Right cardiac atrium (tissue), 5 donors: ENCODE measurements around the gene GH1. TPM values are rescaled to one million over a fixed set of nuclear protein-coding genes. Genes with fewer than 3 reads are reported as not detected.
A peak's percentile ranks its signal among the peaks of the same experiment; 100 is the strongest.

ENCODE experiments used
- ATAC-seq, 2 donors: fragments of 200-7000 bp; cut with Tn5 transposase; one replicate each; pipeline versions ENCODE4 v1.8.0 to v1.9.1; 2020; ENCODE audit warnings: moderate library complexity in 2 of 2, mild to moderate bottlenecking in 1 of 2
- DNase-seq, 3 donors: peaks; one replicate each; pipeline ENCODE4 v3.0.0-alpha.2; 2020
- H3K27ac ChIP-seq: one replicate; pipeline ENCODE4 v1.5.1; 2013; ENCODE audit warnings: mild to moderate bottlenecking, low read length, control low read depth, moderate library complexity
- H3K27me3 ChIP-seq: one replicate; pipeline ENCODE4 v1.6.1; 2013; ENCODE audit not compliant: control insufficient read depth, insufficient read depth
- H3K4me1 ChIP-seq: one replicate; pipeline ENCODE4 v1.6.1; 2013; ENCODE audit warnings: low read length; ENCODE audit not compliant: control insufficient read depth, insufficient read depth
- H3K4me3 ChIP-seq: one replicate; pipeline ENCODE4 v1.5.1; 2013; ENCODE audit warnings: low read length, control low read depth
- H3K9me3 ChIP-seq: one replicate; pipeline ENCODE4 v1.6.1; 2013; ENCODE audit warnings: low read length; ENCODE audit not compliant: control insufficient read depth
- WGBS: extraction: QIAGEN DNeasy Blood & Tissue Kit; methylation state at CpG from one replicate; pipeline ENCODE4 v1.1.7; 2013; 5-methylcytosine and 5-hydroxymethylcytosine counted together
- intact Hi-C, 4 donors: fragments of 100-400 bp; cut with DNase I; formaldehyde crosslinking; loops; one replicate each; pipeline versions ENCODE4 v1.11.0 to v1.14.0; 2022 to 2023
- polyA plus RNA-seq: library from polyadenylated mRNA; stranded (reverse); fragments of 200-250 nt; gene quantifications from one replicate; pipeline ENCODE4 v1.2.3, GENCODE V29; 2013
- total RNA-seq, 4 donors: library from RNA; stranded (reverse); fragmentation: NEBNext Ultra II Directional; extraction: Animal tissue kit (Norgen Biotek cat#: 25700); gene quantifications; one replicate each; pipeline ENCODE4 v1.2.1, GENCODE V29; 2021
- donor health status: healthy with polysubstance abuse.
- donor health status: DM: no; HTN: yes; CAD: no.
- donor health status: DM: no; HTN: no; CAD: no.
- donor health status: DM: no; HTN: yes; CAD: no; lungs with severe emphysema.
- donor health status: DM: yes; HTN: yes; CAD: no.

Gene GH1
- total and polyA plus RNA-seq, 5 donors = not detected

GRCh38 chr17:63932721-63933120, 14.1 kb upstream of the GH1 start:
- H3K27ac ChIP-seq = no peak overlapping the region
- ATAC-seq = no peak
- intact Hi-C loops = no loop called here

GRCh38 chr17:63931981-63932561, 13.4 kb upstream of the GH1 start, which contains the start of gene CD79B:
Gene CD79B, minus strand, starts transcription at chr17:63932331. Its CDS starts 70 bp downstream, at chr17:63932261.
- Histone ChIP-seq H3K4me3 (no peak within 1 kb of the TSS), H3K27ac (no peak within 1 kb of the TSS), H3K9me3 (no peaks in the 10 kb centered on the region), H3K4me1 (no peaks in the 10 kb centered on the region), H3K27me3 (no peaks in the 10 kb centered on the region)
- 56% methylated on average over 19 of the region's 19 CpGs for WGBS
- DNase-seq (peak in 2 of 3 donors; percentile 15 to 61), ATAC-seq (no peak)
- intact Hi-C loops = no loop called here

More at GRCh38 chr17:63932721-63933120, 14.1 kb upstream of the GH1 start:
- peak in 1 of 3 donors; percentile 14 for DNase-seq
- Histone ChIP-seq H3K9me3 (no peaks in the 10 kb centered on the region), H3K27me3 (no peaks in the 10 kb centered on the region), H3K4me1 (no peaks in the 10 kb centered on the region), H3K4me3 (no peak overlapping the region)
- 90% methylated on average over 4 of the region's 4 CpGs for WGBS

- WGBS = 51% methylated on average over 16 of the region's 16 CpGs
- DNase-seq (peak; percentile 83 to 93 (median 92)), ATAC-seq (peak; percentile 81 to 91)
- no peak overlapping the region for H3K27ac ChIP-seq
- no peaks in the 10 kb centered on the region for H3K27me3 ChIP-seq
- no peak overlapping the region for H3K4me3 ChIP-seq
- intact Hi-C loops = no loop called here
- H3K4me1 ChIP-seq = no peaks in the 10 kb centered on the region
- no peaks in the 10 kb centered on the region for H3K9me3 ChIP-seq
Measured at GRCh38 chr17:63930951-63931575, 12.4 kb upstream of the GH1 start.

- H3K4me1 ChIP-seq = no peaks in the 10 kb centered on the region
- H3K4me3 ChIP-seq = no peak overlapping the region
- peak; percentile 57 to 78 (median 65) for DNase-seq
- ATAC-seq = peak; percentile 56 to 82
- intact Hi-C loops = loop anchor here in 1 of 4 donors (10.0 kb wide), 1 partner anchor 95 kb away; the partner anchor contains the start of gene ICAM2
- no peaks in the 10 kb centered on the region for H3K9me3 ChIP-seq
- H3K27ac ChIP-seq = no peak overlapping the region
- no peaks in the 10 kb centered on the region for H3K27me3 ChIP-seq
- WGBS = 85% methylated on average over 24 of the region's 24 CpGs
Measured at GRCh38 chr17:63929860-63930766, 11.5 kb upstream of the GH1 start.

GRCh38 chr17:63928966-63929695, 10.5 kb upstream of the GH1 start:
- DNase-seq (peak in 1 of 3 donors; percentile 33), ATAC-seq (no peak)
- H3K27me3 ChIP-seq = no peaks in the 10 kb centered on the region
- H3K4me1 ChIP-seq = no peaks in the 10 kb centered on the region
- intact Hi-C loops = loop anchor here in 1 of 4 donors (10.0 kb wide), 1 partner anchor 96 kb away; the partner anchor contains the start of gene ICAM2
- WGBS = 91% methylated on average over 10 of the region's 10 CpGs
- H3K4me3 ChIP-seq = no peak overlapping the region
- H3K27ac ChIP-seq = no peak overlapping the region
- H3K9me3 ChIP-seq = no peaks in the 10 kb centered on the region

- no peak overlapping the region for H3K27ac ChIP-seq
- intact Hi-C loops = loop anchor here in 1 of 4 donors (10.0 kb wide), 1 partner anchor 97 kb away; the partner anchor contains the start of gene ICAM2
- no peaks in the 10 kb centered on the region for H3K4me1 ChIP-seq
- 84% methylated on average over 10 of the region's 10 CpGs for WGBS
- H3K27me3 ChIP-seq = no peaks in the 10 kb centered on the region
- H3K9me3 ChIP-seq = no peaks in the 10 kb centered on the region
- no peak for ATAC-seq
- peak in 1 of 3 donors; percentile 10 for DNase-seq
- no peak overlapping the region for H3K4me3 ChIP-seq
Measured at GRCh38 chr17:63928172-63928666, 9.6 kb upstream of the GH1 start.

- no peaks in the 10 kb centered on the region for H3K27me3 ChIP-seq
- no peak overlapping the region for H3K4me3 ChIP-seq
- ATAC-seq (no peak), DNase-seq (peak in 1 of 3 donors; percentile 23)
- H3K27ac ChIP-seq = no peak overlapping the region
- intact Hi-C loops = loop anchor here in 1 of 4 donors (10.0 kb wide), 1 partner anchor 97 kb away; the partner anchor contains the start of gene ICAM2
- WGBS = 73% methylated on average over 8 of the region's 8 CpGs
- H3K4me1 ChIP-seq = no peaks in the 10 kb centered on the region
- H3K9me3 ChIP-seq = no peaks in the 10 kb centered on the region
Measured at GRCh38 chr17:63927464-63928171, 9.0 kb upstream of the GH1 start.

- Histone ChIP-seq H3K4me1 (no peaks in the 10 kb centered on the region), H3K4me3 (no peak overlapping the region), H3K9me3 (no peaks in the 10 kb centered on the region), H3K27me3 (no peaks in the 10 kb centered on the region), H3K27ac (no peak overlapping the region)
- ATAC-seq (no peak), DNase-seq (no peak)
- intact Hi-C loops = loop anchor here in 1 of 4 donors (10.0 kb wide), 1 partner anchor 99 kb away; the partner anchor contains the start of gene ICAM2
- 95% methylated on average over 2 of the region's 2 CpGs for WGBS
Measured at GRCh38 chr17:63926164-63926563, 7.5 kb upstream of the GH1 start.

GRCh38 chr17:63925615-63926014, 7.0 kb upstream of the GH1 start:
- no peaks in the 10 kb centered on the region for H3K4me1 ChIP-seq
- H3K4me3 ChIP-seq = no peak overlapping the region
- no peaks in the 10 kb centered on the region for H3K9me3 ChIP-seq
- no peak overlapping the region for H3K27ac ChIP-seq
- H3K27me3 ChIP-seq = no peaks in the 10 kb centered on the region
- peak in 1 of 3 donors; percentile 19 for DNase-seq
- ATAC-seq = no peak
- 79% methylated on average over 5 of the region's 5 CpGs for WGBS
- intact Hi-C loops = loop anchor here in 1 of 4 donors (10.0 kb wide), 1 partner anchor 99 kb away; the partner anchor contains the start of gene ICAM2
